Measurements from ENCODE around the gene WDR90.
A peak's percentile ranks its signal among the peaks of the same experiment; 100 is the strongest.

WDR90 gene

DNA sequence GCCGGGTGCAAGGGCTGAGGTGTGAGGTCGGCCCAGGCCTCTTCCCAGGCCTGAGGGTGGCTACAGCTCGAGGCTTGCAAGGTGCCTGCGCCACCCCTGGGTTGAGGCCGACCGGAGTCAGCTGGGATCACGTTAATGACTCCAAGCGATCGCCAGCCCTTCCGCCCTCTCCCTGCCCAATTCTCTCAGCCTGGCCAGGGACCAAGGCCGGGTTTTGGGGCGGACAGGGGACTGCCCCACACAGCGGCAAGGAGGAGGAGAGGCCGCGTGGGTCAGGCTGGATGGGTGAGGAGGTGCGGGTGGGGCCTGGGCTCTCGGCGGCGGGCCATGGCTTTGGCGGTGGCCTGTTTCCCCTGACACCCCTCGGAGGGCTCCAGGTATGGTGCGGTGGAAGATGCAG is 44.2 kb downstream of the WDR90 start:
- no peak for DNase-seq

DNA sequence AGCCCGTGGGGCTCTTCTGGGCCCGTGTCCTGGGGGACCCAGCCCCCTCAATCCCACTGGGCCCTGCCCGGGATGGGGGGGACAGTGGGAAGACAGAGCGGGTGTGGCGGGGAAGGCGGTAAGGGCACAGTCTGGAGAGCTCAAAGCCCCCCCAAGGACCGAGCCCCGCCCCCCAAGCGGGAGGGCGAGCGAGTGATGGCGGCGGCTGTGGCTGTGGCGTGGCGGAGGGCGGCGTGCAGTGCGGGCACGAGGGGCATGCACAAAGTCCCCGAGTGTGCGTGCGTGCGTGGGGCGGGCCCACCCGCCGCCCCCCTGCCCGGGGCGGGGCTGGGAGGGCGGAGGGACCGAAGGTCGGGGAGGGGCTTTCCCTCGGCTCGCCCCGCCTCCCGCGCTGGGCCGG is 44.6 kb downstream of the WDR90 start:
- DNase-seq: no peak

DNA sequence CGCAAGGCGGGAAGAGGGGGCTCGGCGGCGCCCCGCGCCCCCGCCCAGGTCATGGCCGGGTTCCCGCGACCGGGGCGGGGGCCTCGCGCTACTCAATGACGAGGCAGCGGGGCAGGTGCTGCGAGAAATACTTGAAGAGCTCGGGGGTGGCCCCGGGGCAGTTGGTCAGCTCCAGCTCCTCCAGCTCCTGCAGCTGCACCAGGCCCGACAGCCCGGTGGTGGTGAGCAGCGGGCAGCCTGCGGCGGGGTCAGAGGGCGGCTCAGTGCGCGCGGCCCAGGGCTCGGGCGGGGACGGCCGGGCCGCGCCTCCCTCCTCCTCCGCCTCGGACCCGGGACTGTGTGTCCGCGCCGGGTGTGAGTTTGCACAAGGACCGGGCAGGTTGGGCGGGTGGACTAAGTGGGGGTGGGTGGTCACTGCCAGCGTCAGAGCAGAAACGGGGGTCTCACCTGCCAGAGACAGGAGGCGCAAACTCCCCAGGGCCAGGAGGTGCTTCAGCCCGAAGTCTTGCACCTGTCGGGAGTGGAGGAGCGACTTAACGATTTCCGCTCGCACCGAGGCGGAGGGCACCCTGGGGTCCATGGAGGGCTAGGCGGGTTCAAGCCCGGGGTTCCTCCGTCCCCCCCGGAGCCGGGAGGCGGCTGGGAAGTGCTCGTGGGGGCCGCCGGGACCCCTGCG is 45.2 kb downstream of the WDR90 start:
- no peak for DNase-seq

DNA sequence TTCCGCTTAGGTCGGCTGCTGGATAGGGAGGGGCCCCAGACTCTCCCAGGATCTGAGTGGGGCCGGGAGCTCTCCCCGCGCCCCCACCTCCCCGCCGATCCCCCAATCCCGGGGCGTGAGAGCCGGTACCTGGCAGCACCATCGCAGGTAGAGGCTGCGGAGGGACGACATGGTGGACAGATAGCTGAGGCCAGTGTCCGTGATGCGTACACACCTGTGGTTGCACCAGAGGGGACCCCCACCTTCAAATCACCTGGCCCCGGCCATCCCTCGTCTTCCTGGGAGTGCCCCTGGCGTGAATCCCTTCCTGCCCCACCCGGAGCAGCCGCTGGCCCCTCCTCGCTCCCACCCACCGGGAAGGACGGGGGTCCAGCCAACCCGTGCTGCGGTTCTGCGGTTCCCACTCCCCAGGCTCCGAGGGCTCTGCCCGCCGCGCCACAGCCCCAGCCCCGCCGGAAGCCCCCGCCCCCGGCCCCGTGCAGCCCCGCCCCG is 45.7 kb downstream of the WDR90 start:
- no peak for DNase-seq

DNA sequence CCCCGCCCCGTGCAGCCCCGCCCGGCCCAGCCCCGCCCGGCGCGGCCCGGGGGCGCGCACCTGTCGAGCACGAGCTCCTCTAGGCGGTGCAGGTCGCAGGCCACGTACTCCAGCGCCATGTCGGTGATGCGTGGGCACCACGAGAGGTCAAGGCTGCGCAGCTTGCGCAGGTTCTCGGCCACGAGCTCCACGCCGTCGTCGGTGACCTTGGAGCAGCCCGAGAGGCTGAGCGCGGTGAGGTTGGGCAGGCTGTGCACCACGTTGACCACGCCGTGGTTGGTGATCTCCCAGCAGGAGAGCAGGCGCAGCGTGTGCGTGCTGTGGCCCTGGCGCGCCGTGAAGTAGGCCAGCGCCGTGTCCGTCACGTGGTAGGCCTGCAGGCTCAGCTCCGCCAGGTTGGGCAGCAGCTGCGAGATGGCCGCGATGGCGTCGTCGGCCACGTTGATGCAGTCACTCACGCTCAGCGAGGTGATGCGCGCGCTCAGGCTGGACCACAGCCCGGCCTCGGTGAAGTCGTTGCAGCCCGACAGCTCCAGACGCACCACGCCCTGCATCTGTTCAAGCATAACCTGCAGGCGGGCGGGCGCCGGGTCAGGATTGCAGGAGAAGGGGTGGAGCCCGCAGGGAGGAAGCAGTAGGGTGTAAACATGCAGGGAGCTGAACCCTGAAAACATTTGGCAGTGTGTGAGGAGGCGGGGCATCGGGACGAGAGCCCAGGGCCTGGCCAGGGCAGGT is 46.4 kb downstream of the WDR90 start:
- DNase-seq: no peak

DNA sequence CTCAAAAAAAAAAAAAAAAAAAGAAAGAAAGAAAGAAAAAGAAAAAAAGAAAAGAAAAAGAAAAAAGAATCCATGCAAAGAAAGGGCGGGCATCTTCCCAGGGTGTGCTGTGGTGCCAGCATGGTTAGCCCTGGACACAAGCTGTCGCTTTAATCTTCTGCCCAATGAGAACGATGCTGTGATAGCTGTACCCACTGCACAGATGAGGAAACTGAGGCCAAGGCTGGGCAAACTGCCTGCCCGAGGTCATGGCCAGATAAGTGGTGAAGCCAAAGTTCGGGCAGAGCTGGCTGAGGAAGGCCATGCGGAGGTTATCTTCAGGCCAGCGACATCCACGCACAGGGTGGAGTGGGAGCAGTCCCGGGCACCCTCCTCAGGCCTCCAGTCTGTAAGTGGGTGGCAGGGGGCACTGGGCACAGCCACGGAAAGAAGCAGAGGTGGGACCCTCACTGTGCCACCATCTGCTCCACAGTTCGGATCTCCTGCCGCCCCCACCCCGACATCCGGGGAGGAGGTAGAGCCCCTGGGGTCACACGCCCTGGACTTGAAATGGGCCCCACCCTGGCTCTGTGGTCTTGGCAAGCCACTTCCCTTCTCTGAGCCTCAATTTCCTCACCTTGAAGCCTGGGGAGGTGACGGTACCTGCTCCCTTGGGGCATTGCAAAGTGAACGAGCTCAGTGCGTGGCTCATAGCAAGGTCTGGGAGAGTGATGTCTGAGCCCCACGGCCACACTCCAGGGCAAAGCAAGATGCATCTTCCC is 49.9 kb downstream of the WDR90 start:
- DNase-seq: no peak

DNA sequence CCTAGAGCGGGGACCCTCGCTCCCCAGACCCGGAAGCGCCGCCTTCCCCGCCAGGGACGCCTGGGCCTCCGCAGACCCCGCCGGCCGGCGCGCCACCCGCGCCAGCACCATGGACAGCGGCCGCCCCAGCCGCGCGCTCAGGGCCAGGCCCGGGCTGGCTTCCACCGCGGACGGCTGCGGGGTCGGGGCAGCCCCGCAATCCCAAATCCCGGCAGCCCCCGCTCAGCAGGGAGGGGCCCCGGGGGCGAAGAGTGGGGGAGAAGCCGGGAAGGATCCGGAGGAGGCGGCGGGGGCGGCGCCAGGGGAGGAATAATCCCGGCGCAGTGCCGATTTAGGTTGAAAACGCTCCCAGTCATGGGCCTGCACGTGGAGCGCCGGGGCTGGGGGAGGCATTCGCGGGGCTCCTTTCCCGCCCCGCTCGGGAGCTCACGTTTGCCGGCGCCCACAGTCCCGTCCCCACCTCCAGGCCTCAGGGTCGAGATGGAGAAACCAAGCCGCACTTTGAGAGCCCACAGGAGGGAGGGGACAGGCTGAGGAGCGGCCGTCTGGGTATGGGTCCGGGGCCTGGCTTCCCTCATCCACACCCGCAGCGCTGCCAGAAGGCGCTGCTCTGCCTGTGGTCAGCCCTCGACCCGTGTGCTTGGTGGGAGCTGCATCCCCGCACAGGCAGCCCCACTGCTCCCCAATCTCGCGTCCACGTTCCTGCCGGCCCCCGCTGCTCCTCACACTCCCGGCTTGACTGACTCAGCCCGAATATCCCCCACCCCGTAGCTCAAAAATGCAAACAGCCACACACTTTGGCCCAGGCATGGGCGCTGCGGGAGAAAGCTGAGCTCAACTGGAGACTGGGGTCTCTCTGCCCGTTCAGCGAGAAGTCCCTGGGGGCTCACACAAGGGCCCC is 51.8 kb downstream of the WDR90 start:
- no peak for DNase-seq

DNA sequence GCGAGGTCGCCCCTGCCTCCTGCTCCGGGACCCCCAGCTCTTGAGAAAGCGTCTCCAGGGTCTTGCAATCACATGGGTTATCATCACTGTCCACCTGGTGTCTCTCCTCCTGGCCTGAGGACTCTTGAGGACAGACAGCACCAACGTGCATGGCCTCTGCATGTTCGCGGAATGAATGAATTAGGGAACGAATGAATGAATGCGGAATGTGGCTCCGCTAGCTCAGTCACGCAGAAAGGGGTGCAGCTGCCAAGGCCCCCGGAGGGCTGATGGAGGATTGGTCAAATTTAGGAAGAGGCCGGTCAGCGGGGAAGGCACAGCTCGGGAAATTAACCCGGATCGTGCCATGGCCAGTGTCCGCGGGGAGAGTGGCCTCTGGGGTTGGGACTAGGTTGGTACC is 53.2 kb downstream of the WDR90 start:
- no peak for DNase-seq

DNA sequence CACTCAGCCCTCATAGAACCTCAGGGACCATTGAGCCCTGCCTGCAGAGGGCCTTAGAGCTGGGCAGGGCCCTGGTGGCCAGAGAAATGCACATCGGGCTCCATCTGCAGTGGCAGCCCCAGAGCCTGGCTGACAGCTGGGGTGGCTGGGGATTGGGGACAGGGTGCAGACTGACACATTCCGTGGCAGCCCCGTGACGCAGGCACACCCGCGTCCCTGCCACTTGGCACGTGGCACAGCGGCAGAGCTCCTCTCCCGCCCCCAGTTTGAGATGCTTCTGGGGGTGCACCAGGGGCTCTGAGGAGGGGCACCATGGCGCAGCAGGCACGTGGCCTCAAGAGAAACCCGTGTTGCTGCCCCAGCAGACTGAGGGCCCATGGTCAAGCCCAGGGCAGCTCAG is 54.2 kb downstream of the WDR90 start:
- DNase-seq: no peak

DNA sequence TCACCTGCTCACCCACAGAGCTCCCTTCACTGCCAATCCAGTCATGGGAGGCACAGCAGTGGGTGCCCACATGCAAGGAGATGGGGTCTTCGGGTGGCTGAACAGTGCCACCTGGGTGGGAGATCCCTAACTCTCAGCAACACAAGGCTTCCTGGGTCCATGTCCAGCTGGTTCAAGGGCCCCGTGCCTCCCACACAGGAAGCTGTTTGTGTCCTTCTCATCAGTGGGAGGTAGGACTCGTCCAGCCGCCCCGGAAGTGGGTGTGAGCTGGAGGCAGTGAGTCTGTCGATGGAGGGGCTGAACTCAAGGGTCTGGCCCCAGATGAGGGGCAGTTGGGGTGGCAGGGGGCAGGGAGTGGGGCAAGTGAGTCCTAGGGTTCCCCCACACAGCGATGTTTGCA is 54.9 kb downstream of the WDR90 start:
- no peak for DNase-seq

DNA sequence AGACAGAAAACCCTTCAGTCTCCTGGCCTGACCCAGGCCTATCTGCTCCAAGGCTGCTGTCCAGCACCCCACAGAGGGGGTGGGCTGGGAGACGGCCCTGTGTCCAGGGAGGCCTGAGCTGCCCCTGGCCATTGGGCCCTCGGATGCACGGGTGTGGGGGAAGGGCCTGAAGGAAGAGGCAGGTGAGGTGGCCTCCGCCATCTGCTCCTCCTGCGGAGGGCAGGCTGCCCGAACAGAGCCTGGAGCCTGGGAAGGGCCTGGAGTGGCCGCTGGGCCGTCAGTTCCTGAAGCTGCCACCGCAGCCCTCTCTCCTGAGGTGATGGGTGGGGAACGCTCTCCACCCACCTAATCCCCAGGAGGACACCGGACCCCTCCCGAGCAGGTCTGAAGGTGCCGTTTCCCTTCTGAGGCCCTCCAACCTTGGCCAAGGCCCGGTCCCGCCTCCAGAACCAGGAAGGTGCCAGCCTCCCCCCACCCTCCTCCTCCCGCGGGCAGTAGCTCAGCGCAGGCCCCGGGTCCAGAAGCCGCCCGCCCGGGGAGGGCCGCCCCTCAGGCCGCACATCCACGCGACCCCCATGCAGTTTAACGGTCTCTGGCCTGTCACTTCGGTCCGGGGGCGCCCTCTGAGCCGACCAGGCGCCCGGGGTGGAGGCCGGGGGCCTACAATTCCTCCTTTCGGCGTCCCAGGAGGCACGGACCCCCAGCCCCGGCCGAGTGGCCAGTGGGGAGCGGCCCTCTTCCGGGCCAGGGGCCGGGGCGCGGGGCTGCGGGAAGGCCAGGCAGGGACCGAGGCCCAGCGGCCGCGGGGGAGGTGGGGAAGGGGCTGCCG is 55.6 kb downstream of the WDR90 start:
- DNase-seq: no peak

DNA sequence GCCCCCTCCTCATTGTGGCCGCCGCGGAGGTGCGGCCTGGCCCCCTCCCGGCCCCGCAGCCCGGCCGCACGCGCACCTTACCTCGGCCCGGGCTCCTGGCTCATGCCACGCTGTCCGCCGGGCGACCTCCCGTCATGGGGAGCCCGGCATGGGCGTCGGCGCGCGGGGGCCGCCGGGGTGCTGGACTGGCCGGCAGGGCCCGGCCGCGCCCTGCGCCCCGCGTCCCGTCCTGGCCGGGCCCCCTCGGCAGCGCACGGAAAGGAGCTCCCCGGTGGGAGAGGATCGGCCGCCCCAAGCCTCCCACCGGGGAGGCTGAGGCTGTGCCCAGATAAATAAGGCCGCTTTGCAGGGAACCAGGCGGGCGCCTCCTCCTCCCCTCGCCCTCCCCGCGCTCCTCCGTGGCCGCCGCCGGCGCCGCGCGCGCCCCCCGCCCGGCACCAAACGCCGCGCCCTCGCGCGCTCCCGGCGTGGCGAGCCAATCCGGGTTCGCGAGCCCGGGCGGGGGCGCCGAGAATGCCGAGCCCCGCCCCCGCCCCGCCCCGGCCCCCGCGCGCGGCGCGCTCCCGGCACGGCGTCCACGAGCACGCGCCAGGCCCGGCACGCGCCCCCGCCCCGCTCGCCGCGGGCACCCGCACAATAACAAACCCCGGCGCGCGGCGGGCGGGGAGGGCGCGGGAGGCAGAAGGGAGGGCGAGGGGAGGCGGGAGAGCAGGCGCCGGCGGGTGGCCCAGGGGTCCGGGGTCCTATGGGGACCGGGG is 56.4 kb downstream of the WDR90 start, which contains the start of gene FBXL16:
Gene FBXL16 (minus strand): TSS at position 371 of the 758 bp plus-strand sequence. CDS start 8,396 bp downstream, outside the sequence.
- no peak for DNase-seq

DNA sequence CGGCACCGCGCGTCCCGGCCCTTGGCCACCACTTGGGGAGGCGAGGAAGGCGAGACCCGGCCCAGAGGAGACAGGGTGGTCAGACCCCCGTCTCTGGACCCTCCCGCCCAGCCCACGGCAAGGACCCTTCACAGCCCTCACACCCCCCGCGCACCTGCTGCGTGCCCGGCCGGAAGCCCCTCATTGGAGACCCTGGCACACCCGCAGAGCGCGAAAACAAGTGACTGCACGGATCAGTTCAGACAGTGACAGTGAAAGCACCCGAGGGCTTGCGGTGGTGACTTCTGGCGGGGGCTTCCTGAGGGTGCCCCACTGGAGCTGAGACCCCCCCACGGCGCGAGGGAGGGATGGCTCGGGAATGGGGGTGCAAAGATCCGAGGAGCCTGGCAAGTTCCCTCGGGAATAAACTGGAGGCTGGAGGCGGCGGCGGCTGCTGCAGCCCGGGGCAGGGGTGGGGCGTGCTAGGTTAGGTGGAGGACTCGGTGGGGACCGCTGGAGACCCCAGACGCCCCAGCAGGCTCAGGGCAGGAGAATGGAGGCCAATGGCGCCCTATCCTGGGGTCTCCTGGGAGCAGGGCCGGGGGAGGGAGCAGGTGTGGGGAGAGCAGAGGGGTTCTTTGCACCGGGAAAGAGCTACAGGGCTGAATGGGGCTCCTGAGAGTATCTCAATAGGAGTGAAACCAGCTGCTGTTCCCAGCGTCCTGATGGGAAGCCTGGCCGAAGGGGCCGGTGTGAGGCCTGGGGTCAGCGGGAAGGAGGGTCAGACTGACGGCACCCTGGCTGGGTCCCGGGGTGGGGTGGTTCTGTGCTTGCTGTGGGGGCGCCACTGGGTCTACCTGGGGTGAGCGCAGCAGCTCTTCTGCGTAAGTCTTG is 57.3 kb downstream of the WDR90 start:
- DNase-seq: no peak

DNA sequence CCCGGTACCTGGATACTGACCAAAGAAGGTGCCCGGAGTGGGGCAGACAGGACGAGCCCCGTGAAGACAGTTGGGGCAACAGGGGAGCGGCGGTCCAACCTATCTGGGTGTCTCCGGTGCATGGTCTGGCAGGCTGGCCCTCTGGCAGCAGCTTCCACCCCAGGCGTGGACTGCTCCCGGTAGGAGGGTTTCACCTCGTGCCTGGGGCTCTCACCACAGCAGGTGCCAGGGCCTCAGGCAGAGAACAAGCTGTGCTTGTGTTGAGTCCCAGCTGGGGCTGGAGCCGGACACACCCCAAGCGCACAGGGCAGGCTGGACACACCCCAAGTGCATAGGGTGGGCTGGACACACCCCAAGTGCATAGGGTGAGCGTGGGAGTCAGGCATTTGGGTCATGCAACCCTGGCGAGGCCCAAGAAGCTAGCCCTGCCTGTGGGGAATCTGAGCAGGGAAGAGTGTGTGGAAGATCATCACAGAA is 57.9 kb downstream of the WDR90 start:
- no peak for DNase-seq

DNA sequence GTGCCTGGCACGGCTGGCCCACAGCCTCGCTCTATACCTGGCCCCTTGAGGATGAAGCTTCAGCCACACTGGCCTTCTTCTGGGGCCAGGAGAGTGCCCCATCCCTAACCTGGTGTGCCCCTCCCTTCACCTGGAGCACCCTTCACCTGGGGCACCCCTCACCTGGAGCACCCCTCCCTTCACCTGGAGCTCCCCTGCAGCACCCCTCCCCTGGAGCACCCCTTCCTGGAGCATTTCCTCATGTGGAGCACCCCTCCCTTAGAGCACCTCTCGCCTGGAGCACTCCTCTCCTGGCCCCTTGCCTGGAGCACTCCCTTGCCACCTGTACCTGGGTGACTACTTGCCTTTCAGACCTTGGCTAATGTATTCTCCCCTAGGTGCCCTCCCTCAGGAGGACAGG is 58.9 kb downstream of the WDR90 start:
- no peak for DNase-seq

DNA sequence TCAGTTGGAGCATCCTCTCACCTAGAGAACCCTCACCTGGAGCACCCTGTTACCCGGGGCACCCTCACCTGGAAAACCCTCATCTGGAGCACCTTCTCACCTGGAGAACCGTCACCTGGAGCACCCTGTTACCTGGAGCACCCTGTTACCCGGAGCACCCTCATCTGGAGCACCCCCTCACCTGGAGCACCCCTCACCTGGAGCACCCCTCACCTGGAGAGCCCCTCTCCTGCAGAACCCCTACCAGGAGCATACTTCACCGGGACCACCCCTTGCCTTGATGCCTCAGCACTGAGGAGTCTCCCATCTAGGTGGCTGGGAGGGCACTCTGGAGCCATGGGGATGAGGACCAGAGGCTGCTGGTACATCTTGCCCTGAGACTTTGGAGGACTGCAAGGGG is 59.8 kb downstream of the WDR90 start:
- DNase-seq: no peak

DNA sequence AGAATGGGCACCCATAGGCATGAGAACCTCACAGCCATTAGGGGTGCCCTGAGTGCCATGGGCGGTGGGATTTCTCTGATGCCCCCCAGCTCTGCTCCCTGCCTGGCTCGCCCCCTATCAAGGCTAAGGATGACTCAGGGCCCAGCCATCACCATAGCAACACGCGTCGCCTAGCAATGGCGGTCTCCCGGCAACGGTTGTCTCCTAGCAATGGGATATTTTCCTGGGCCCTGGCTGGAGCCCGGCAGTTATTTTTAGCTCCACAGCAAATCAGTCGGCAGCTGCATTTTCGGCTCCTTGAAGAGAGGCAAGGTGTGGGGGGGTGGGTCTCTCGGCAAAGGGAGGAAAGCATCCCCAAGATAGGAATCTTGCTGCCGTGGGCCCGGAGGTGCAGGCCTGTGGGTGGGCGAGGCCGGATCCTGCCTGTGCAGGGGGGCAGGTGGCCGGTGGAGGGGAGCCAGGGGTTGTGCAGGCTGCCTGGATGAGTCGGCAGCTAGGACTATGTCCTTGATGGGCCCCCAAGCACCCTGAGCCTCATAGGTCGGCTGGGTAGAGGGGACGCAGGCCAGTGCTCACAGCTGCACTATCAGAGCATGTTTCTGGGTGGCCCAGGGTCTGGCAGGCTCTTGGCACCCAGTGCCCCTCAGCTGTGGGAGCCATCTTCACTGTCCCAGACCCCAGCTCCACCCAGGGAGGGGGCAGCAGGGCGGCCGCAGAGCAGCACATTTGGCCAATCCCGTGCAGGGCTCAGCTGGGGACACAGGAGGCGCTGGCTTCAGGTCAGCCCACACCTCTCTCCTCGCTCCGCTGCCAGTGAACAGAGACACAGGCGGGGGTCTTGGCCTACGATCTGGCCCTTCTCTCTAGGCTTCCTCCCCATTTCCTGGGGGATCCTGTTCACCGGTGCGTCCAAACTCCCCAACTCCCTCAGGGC is 60.7 kb downstream of the WDR90 start:
- peak; percentile 79 for DNase-seq

DNA sequence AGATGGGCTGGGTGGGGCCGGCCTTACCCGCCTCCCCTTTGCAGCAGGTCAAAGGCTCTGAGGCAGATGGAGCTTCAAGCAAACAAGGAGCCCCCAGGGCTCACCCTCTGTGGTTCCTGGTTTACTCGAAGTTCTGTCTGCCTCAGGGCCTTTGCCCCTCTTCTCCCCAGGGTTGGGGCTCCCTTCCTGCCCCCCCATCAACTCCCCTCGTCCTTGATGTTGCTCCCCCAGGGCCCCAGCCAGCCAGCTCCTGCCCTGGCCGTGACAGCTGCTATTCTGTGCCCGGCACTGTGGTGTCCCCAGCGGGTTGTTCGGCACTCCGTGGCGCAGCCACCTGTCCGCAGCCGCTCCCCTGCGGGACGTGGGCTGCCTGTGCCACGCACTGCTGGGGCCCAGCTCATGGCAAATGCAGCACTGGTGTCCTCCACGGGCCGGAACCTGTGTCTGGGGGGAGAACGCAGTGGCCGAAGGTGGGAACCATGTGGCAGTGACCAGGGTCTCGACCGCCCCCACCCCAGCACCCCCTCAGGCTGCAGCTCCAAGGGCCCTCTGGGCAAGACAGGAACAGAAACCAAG is 61.4 kb downstream of the WDR90 start:
- no peak for DNase-seq
